ENCODE measurements around the gene UGCG.

Gene UGCG

GRCh38 chr9:111966861-111967291 lies 70.3 kb downstream of the UGCG start:
- Histone ChIP-seq H3K27me3 (no peaks in the 10 kb centered on the region), H3K9me3 (replicated peaks in 1 of 11) (0 out of 22 replicates have a peak, but pooled peaks cover 0 to 6% (median 0%) of the 10 kb centered on the region in 11 experiments), H3K4me3 (no peak overlapping the region), H3K27ac (peak overlapping the region in 7 of 11 experiments; percentile 16 to 63 (median 44); a peak in 9 of 22 replicates), H3K4me2 (peak overlapping the region in 8 of 11 experiments; percentile 8 to 58 (median 31); a peak in 12 of 22 replicates), H4K20me1 (no peaks in the 10 kb centered on the region), H3K9ac (no peak overlapping the region), H3K36me3 (no peaks in the 10 kb centered on the region), H3K4me1 (peaks cover 9 to 33% (median 23%) of the 10 kb centered on the region in 10 experiments; a peak in 19 of 20 replicates)
- peak in 5 of 11 experiments; percentile 17 to 62 (median 44); a peak in 5 of 22 replicates for TF ChIP-seq Cebpa-rat (IDR thresholded peaks at IDR 0.05)

GRCh38 chr9:111967621-111968020 lies 71.0 kb downstream of the UGCG start:
- H3K27me3 ChIP-seq: no peaks in the 10 kb centered on the region
- no peak overlapping the region for H3K9ac ChIP-seq
- H3K27ac ChIP-seq: peak overlapping the region in 6 of 11 experiments; percentile 16 to 63 (median 46); a peak in 7 of 22 replicates
- no peak for TF ChIP-seq Cebpa-rat (IDR thresholded peaks at IDR 0.05)
- H3K9me3 ChIP-seq (replicated peaks in 1 of 11): 0 out of 22 replicates have a peak, but pooled peaks cover 0 to 6% (median 0%) of the 10 kb centered on the region in 11 experiments
- no peaks in the 10 kb centered on the region for H3K36me3 ChIP-seq
- no peaks in the 10 kb centered on the region for H4K20me1 ChIP-seq
- peak overlapping the region in 5 of 11 experiments; percentile 29 to 58 (median 43); a peak in 6 of 22 replicates for H3K4me2 ChIP-seq
- H3K4me1 ChIP-seq: peaks cover 9 to 33% (median 23%) of the 10 kb centered on the region in 10 experiments; a peak in 19 of 20 replicates
- H3K4me3 ChIP-seq: no peak overlapping the region

- Histone ChIP-seq H3K4me3 (no peak overlapping the region), H4K20me1 (no peaks in the 10 kb centered on the region), H3K9ac (peak overlapping the region in 1 of 11 experiments; percentile 19; a peak in 1 of 22 replicates), H3K36me3 (no peaks in the 10 kb centered on the region), H3K4me1 (peaks cover 9 to 33% (median 23%) of the 10 kb centered on the region in 10 experiments; a peak in 19 of 20 replicates), H3K27me3 (no peaks in the 10 kb centered on the region), H3K4me2 (peak overlapping the region in 7 of 11 experiments; percentile 15 to 56 (median 35); a peak in 8 of 22 replicates), H3K9me3 (replicated peaks in 1 of 11) (0 out of 22 replicates have a peak, but pooled peaks cover 0 to 3% (median 0%) of the 10 kb centered on the region in 11 experiments), H3K27ac (peak overlapping the region in 6 of 11 experiments; percentile 3 to 64 (median 21); a peak in 8 of 22 replicates)
- no peak for TF ChIP-seq Cebpa-rat (IDR thresholded peaks at IDR 0.05)
Observed at GRCh38 chr9:111969061-111969460, 72.4 kb downstream of the UGCG start.

GRCh38 chr9:111969622-111970021 lies 73.0 kb downstream of the UGCG start:
- no peak for TF ChIP-seq Cebpa-rat (IDR thresholded peaks at IDR 0.05)
- Histone ChIP-seq H3K27ac (peak overlapping the region in 4 of 11 experiments; percentile 3 to 64 (median 34); a peak in 5 of 22 replicates), H3K4me3 (no peak overlapping the region), H3K36me3 (no peaks in the 10 kb centered on the region), H3K9ac (no peak overlapping the region), H3K27me3 (no peaks in the 10 kb centered on the region), H4K20me1 (no peaks in the 10 kb centered on the region), H3K4me1 (peaks cover 9 to 33% (median 23%) of the 10 kb centered on the region in 10 experiments; a peak in 19 of 20 replicates), H3K4me2 (peak overlapping the region in 3 of 11 experiments; percentile 35 to 56 (median 39); a peak in 2 of 22 replicates), H3K9me3 (replicated peaks in 1 of 11) (0 out of 22 replicates have a peak, but pooled peaks cover 0 to 3% (median 0%) of the 10 kb centered on the region in 11 experiments)

GRCh38 chr9:111970827-111971226 lies 74.2 kb downstream of the UGCG start:
- no peak overlapping the region for H3K4me3 ChIP-seq
- H3K4me2 ChIP-seq: no peak overlapping the region
- no peak overlapping the region for H3K9ac ChIP-seq
- no peaks in the 10 kb centered on the region for H4K20me1 ChIP-seq
- no peaks in the 10 kb centered on the region for H3K27me3 ChIP-seq
- H3K4me1 ChIP-seq: peaks cover 9 to 33% (median 23%) of the 10 kb centered on the region in 10 experiments; a peak in 19 of 20 replicates
- no peak overlapping the region for H3K27ac ChIP-seq
- no peak for TF ChIP-seq Cebpa-rat (IDR thresholded peaks at IDR 0.05)
- 0 out of 22 replicates have a peak, but pooled peaks cover 0 to 3% (median 0%) of the 10 kb centered on the region in 11 experiments for H3K9me3 ChIP-seq (replicated peaks in 1 of 11)
- H3K36me3 ChIP-seq: no peaks in the 10 kb centered on the region

- Histone ChIP-seq H3K27ac (no peak overlapping the region), H3K4me2 (no peak overlapping the region), H3K9ac (no peak overlapping the region), H3K36me3 (no peaks in the 10 kb centered on the region), H3K9me3 (replicated peaks in 1 of 11) (no peaks in the 10 kb centered on the region), H3K4me3 (no peak overlapping the region), H3K4me1 (peaks cover 6 to 17% (median 11%) of the 10 kb centered on the region in 10 experiments; a peak in 16 of 20 replicates), H4K20me1 (no peaks in the 10 kb centered on the region), H3K27me3 (no peaks in the 10 kb centered on the region)
- TF ChIP-seq Cebpa-rat (IDR thresholded peaks at IDR 0.05): no peak
Observed at GRCh38 chr9:111974092-111974681, 77.6 kb downstream of the UGCG start.

- no peaks in the 10 kb centered on the region for H3K9me3 ChIP-seq (replicated peaks in 1 of 11)
- no peak overlapping the region for H3K27ac ChIP-seq
- no peak overlapping the region for H3K4me2 ChIP-seq
- no peaks in the 10 kb centered on the region for H4K20me1 ChIP-seq
- H3K36me3 ChIP-seq: no peaks in the 10 kb centered on the region
- H3K4me3 ChIP-seq: no peak overlapping the region
- H3K4me1 ChIP-seq: peaks cover 6 to 15% (median 9%) of the 10 kb centered on the region in 10 experiments; a peak in 16 of 20 replicates
- H3K27me3 ChIP-seq: no peaks in the 10 kb centered on the region
- no peak for TF ChIP-seq Cebpa-rat (IDR thresholded peaks at IDR 0.05)
- no peak overlapping the region for H3K9ac ChIP-seq
Observed at GRCh38 chr9:111975709-111976108, 79.1 kb downstream of the UGCG start.

GRCh38 chr9:111978616-111979015 lies 82.0 kb downstream of the UGCG start:
- no peaks in the 10 kb centered on the region for H3K36me3 ChIP-seq
- H3K4me1 ChIP-seq: peaks cover 12 to 21% (median 15%) of the 10 kb centered on the region in 10 experiments; a peak in 19 of 20 replicates
- no peak for TF ChIP-seq Cebpa-rat (IDR thresholded peaks at IDR 0.05)
- no peak overlapping the region for H3K4me3 ChIP-seq
- H3K27me3 ChIP-seq: no peaks in the 10 kb centered on the region
- H4K20me1 ChIP-seq: no peaks in the 10 kb centered on the region
- H3K4me2 ChIP-seq: no peak overlapping the region
- H3K27ac ChIP-seq: no peak overlapping the region
- H3K9ac ChIP-seq: no peak overlapping the region
- H3K9me3 ChIP-seq (replicated peaks in 1 of 11): no peaks in the 10 kb centered on the region

GRCh38 chr9:111979561-111979960 lies 82.9 kb downstream of the UGCG start:
- Histone ChIP-seq H4K20me1 (no peaks in the 10 kb centered on the region), H3K27ac (no peak overlapping the region), H3K4me1 (peaks cover 19 to 30% (median 24%) of the 10 kb centered on the region in 10 experiments; a peak in 19 of 20 replicates), H3K27me3 (no peaks in the 10 kb centered on the region), H3K9ac (no peak overlapping the region), H3K36me3 (no peaks in the 10 kb centered on the region), H3K4me3 (no peak overlapping the region), H3K9me3 (replicated peaks in 1 of 11) (no peaks in the 10 kb centered on the region), H3K4me2 (no peak overlapping the region)
- TF ChIP-seq Cebpa-rat (IDR thresholded peaks at IDR 0.05): no peak
